ENCODE measurements around the gene ADH5.
"Not testable (repeated sequence)": the region's sequence is repeated elsewhere in the genome, so short reads cannot be mapped to it uniquely, and the experiment has no call there.

Gene ADH5

DNA sequence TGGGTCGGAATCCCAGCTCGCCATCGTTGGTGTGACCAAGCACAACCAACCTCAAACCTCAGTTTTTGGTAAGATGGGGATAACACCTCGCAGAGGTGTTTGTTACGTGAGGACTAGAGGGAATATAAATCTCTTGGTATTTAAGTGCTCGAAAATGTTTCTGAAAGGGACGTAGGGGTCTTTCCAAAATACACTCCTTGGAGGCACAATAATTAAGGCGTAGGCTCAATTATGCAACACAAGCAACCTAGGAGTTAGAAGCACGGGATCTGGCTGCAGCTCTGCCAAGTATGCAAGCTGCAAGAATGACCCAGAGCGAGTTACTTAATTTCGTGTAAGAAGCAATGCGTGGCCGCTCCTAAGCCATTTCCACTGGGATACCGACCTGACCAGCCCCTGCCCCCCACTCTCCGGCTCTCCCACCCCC lies 552 bp downstream of the ADH5 start:
- DNase-seq (ENCODE audit: low read depth in 1 of 2, low spot score in 1 of 2), result no peak

DNA sequence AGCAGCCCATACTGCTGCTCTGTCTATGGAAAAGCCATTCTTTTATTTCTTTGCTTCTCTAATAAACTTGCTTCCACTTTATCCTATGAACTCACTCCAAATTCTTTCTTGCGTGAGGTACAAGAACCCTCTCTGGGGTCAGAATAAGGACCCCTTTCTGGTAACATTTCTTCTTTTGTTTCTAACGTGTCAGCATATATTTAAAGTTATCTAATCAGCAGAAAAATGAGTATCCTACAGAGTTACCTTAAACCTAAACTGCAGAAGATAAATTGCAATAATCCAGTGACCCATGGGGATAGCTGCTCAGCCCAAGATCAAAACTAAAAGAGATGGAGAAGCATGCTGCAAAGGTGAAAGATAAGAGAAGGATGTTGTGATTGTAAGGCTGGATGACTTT lies 4.0 kb downstream of the ADH5 start:
- DNase-seq (ENCODE audit: low read depth in 1 of 2, low spot score in 1 of 2), result no peak

DNA sequence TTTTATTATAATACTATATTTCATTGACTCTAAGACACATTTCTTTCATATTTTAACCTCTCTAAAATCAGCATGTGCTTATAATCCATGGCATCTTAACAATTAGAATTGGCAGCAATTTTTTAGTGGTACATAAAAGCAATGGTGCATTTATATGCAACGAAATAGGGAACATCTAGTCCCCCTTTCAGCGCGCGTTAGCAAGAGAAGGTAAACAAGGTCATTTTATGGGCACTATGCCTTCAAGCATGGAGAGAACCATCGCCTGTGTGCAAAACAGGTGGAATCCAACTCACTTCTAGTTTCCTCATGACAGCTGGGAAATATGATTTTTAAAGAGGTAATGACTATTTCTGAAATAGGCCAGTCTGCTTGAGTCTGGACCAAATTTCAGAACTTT lies 6.4 kb downstream of the ADH5 start:
- DNase-seq (ENCODE audit: low read depth in 1 of 2, low spot score in 1 of 2), result no peak

DNA sequence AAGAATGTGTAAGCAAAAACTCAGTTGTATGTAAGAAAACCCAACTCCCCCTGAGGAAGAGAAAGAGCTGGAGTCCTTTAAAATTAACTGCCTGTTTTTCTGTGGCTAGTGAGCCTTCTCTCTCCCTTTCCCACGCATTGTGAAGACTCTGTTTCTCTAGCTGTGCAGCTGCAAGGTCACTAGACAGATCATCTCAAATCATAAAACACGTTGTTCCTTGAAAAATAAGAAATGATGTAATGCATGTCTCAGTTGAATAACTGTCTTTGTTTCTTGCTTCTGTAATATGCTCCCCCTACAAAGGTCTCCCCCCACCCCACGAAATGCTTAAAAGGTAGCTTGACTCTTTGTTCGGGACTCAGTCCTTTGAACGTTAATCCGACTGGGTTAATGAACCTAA lies 7.7 kb downstream of the ADH5 start:
- not testable (repeated sequence) for DNase-seq (ENCODE audit: low read depth in 1 of 2, low spot score in 1 of 2)

DNA sequence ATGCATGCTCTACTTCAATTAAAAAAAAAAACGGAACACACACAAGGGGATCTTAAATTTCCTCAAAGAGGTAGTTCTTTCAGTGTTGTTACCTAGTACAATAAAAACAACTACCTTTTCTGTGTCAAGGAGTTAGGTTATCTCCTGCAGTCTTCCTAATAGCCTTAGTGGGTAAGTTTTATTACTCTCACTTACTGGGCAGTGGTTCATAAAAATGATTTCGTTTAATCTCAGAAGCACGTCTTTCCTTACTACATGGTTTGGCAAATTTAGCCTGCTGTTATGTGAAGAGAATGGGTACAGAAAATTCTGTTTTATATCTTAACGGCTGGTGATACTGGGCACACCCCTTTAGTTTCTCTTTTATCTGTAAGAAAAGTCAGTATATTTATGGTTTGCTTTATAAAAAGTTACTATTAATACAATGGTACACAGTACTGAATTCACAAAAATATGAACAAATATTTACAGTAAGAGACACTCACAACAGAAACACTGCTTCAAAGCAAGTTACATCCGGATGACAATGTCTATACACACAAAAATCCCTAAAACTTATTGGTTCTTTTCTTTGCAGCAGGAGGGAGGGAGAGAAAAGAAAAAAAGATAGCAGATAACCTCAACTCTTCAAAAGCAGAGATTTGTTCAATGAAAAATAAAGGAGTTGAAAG lies 8.8 kb downstream of the ADH5 start:
- DNase-seq (ENCODE audit: low read depth in 1 of 2, low spot score in 1 of 2), result no peak

DNA sequence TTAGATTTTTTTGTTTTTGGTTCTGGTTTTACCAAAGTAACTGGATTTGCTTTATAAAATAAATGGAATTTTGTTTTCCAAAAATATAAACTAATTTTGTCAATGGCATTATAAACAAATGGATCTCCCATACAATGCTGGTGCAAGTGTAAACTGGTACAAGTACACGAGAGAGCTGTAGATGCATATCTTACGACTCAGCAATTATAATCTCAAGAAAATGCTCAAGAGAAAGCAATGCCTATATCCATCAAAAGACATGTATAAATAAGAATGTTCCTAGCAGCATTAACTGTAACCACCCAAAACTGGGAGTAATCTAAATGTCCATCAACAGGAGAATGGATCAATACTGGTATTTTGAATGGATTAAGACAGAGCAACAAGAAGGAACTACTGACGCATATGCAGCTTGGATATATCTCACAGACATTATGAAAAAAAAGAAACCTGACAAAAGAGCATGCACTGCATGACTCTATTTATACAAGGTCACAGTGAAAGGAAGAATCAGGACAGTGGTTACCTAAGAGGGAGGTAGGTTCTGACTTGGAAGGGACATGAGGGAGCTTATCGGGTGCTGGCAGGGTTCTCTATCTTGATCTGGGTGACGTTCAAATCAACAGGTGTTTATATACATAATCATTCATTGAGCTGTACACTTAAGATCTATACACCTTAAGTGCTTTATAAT lies 9.5 kb downstream of the ADH5 start:
- DNase-seq (ENCODE audit: low read depth in 1 of 2, low spot score in 1 of 2), result no peak

DNA sequence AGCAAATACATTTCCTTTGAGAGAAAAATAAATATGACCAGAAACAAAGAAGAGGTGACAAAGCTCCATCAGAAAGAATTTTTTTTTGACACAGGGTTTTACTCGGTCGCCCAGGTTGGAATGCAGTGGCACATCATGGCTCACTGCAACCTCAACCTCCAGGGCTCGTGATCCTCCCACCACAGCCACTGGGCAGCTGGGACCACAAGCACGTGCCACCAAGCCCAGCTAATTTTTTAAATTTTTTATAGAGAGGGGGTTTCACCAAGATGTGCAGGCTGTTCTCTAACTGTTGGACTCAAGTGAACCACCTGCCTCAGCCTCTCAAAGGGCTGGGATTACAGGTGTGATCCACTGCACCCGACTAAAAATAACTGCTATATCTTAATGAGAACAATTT lies 10.3 kb downstream of the ADH5 start:
- no peak for DNase-seq (ENCODE audit: low read depth in 1 of 2, low spot score in 1 of 2)

DNA sequence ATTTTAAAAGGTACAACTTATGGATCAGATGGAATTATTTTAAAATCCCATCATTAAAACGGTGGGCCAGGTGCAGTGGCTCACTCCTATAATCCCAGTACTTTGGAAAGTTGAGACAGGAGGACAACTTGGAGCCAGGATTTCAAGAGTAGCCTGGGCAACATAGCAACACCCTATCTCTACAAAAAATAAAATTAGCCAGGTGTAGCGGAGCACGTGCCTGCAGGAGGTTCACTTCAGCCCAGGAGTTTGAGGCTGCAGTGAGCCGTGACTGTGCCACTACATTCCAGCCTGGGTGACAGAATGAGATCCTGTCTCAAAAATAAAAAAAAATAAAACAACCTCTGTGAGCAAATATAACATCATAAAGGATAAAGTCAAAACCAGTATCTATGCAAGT lies 11.4 kb downstream of the ADH5 start:
- no peak for DNase-seq (ENCODE audit: low read depth in 1 of 2, low spot score in 1 of 2)

DNA sequence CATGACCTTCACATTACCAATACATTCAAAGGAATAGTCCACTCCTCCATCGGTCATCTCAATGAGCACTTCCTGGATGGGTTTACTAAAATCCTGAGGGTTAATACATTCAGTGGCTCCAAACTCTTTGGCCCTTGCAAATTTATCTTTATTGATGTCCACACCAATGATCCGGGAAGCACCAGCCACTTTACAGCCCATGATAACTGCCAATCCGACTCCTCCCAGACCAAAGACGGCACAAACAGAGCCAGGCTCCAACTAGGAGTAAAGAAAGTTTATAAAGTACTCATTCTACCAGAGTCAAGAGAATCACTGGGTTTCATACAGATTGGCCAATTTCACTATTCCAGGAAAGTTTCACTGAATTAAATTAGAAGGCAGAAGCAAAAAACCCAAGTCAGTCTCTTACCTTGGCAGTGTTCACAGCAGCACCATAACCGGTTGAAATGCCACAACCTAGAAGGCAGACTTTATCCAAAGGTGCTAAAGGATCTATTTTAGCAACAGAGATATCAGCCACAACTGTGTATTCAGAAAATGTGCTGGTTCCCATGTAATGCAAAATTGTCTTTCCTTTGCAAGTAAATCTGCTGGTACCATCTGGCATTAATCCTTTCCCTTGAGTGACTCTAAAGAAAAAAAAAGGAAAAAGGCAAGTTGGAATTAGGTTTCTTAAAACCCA lies 12.2 kb downstream of the ADH5 start:
- no peak for DNase-seq (ENCODE audit: low read depth in 1 of 2, low spot score in 1 of 2)

DNA sequence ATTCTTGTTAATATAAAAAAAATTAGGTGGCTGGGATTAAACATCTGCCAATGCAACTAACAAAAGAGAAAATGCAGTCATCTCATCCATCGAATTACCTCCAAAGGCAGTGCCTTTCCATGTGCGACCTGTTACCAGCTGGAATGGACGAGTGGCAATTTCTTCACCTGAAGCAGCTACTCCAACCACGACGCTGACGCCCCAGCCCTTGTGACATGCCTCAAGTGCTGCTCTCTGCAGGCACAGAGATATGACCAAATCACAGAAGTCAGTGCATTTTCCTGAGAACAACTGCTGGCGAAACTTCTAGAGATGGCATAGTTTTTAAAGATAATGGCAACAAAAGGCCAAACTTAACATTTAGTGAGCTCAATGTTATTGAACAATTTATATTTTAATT lies 13.8 kb downstream of the ADH5 start:
- no peak for DNase-seq (ENCODE audit: low read depth in 1 of 2, low spot score in 1 of 2)

DNA sequence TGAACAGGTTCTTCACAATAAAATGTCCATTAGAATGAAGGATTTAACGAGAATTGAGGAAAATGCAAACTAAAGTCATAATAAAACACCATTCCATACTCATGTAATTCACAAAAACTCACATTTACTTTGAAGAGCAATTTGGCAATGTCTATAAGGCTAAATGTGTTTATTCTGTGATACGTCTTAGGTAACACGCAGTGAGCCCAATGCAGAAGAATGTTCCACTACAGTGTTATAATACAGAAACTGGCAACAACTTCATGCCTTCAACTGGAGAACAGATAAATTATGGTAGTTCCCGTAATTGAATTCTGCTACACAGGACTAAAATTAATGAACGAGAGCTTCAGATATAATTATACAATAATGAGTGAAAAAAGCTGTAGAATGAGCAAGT lies 17.4 kb downstream of the ADH5 start:
- DNase-seq (ENCODE audit: low read depth in 1 of 2, low spot score in 1 of 2), result no peak

DNA sequence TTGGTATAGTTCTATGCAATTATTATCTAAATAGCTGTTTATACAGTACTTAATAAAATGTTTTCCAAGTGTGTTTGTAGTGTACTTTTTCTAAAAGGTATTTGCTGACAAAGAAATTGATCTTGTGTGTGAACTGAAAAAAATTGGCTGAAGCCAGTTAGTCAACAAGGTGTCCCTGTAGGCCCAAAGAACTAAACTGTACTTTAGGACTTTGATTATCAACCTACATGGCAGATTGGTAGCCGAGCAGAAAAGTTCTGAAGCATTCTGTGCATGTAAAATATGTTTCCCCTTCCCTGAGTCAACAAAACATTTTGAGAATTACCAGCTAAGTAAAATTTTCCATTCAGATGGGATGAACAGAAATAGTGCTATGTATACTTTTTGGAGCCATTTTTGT lies 21.0 kb downstream of the ADH5 start:
- no peak for DNase-seq (ENCODE audit: low read depth in 1 of 2, low spot score in 1 of 2)

DNA sequence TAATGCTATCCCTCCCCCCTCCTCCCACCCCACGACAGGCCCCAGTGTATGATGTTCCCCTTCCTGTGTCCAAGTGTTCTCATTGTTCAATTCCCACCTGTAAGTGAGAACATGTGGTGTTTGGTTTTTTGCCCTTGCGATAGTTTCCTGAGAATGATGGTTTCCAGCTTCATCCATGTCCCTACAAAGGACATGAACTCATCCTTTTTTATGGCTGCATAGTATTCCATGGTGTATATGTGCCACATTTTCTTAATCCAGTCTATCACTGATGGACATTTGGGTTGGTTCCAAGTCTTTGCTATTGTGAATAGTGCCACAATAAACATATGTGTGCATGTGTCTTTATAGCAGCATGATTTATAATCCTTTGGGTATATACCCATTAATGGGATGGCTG lies 23.1 kb downstream of the ADH5 start:
- not testable (repeated sequence) for DNase-seq (ENCODE audit: low read depth in 1 of 2, low spot score in 1 of 2)

DNA sequence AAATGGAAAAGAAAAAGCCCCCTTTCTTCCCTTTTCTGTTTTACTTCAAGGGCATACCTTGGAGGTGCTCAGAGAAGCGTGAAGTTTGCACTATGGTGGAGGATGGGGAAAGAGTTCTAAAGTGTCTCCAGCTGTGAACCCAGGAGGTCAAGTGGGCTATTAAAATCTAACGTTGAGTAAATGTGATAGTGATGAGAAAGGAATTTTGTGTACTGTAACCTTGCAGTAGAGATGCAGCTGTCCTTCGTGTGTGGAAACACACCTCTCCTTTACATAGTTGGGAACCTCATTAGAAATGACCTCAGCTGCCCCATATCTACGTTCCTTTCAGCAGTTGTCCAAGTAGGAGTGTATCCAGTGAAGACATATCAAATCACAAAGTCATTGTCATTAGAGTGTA lies 26.5 kb downstream of the ADH5 start:
- DNase-seq (ENCODE audit: low read depth in 1 of 2, low spot score in 1 of 2), result no peak

DNA sequence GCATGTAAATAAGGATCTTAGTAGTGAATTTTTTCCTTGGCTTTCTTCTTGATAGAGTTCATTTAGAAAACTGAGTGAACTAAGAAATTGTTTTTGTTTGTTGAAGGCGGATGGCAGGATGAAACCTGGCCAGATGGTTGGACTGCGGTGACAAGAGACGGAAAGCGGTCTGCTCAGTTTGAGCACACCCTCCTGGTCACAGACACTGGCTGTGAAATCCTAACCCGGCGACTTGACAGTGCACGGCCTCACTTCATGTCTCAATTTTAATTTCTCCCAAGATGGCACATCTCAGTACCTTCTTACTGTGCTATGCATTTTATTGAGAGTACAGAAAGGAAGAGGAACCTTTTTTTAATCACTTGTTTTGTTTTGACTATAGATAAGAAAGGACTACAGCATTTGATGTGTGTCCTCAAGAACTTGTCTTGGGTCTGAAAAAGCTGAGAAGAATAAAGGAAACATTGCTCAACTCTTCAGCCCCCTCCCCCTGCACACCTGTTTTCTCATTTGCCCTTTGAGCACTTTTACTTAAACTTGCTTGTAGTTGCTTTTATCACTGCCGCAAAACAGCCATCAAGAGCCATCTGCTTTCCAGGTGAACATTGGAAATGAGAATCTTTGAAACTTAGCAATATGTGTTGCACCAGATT lies 27.4 kb downstream of the ADH5 start:
- no peak for DNase-seq (ENCODE audit: low read depth in 1 of 2, low spot score in 1 of 2)

DNA sequence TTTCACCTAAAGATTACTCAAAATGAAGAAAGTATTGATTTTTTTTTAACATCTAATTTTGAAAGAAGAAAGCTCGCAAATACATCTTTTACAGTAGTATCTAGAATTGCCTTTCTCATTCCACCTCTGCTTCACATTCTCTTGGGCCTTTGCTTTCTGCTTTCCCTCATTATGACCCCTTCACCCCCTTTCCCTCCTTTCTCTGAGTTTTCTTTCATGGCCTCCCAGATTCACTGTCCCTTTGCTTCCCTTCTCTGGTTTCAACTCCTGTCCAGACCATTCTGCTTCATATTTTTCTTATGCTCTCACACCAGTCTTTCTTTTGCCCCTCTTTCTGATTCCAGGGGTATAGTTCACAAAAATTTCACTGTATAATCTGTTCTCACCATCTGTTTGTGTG lies 29.0 kb downstream of the ADH5 start:
- no peak for DNase-seq (ENCODE audit: low read depth in 1 of 2, low spot score in 1 of 2)

DNA sequence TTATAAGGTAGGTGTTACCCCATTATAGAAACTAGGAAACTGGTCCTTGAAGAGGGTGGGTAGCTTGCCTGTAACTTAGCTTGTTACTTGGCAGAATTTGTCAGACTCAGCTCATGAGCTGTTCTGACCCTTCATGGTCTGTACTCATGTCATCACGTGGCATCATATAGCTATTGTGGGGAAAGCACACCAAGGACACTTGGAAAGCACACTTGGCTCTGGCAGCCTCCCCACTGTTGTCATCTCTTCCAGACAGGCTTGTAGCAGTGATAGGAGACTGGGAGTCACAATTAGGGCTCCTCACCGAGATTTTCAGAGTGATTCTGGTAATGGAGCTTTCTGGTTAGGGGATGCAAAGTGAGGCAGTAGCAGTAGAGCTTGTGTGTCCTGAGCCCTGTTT lies 30.4 kb downstream of the ADH5 start:
- no peak for DNase-seq (ENCODE audit: low read depth in 1 of 2, low spot score in 1 of 2)

DNA sequence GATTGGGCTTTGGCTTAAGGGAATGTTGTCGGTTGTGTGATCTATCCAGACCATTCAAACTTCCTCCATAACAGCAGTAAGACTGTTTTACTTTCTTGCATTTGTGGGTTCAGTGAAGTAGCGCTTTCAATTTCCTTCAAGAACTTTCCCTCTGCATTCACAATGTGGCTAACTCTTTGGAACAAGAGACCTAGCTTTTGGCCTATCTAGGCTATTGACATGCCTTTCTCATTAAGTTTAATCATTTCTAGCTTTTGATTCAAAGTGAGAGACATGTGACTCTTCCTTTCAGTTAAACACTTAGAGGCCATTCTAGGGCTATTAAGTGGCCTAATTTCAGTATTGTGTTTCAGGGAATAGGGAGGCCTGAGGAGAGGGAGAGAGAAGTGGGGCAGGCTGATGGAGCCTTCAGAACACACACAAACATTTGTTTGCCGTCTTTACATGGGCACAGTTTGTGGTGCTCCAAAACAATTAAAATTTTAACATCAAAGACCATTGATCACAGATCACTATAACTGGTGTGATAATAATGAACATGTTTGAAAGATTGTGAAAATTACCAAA lies 34.1 kb downstream of the ADH5 start:
- DNase-seq (ENCODE audit: low read depth in 1 of 2, low spot score in 1 of 2), result no peak

DNA sequence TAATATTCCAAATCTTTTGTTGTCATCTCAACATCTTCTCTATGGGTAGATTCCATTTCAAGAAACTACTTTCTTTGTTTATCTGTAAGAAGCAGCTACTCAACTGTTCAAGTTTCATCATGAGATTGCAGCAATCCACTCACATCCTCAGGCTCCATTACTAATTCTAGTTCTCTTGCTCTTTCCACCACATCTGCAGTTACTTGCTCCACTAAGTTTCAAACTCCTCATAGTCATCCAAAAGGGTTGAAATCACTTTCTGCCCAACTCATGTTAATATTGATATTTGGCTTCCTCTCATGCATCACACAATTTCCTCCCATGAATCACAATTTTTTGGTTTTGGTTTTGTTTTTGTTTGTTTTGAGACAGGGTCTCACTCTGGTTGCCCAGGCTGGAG lies 35.7 kb downstream of the ADH5 start:
- DNase-seq (ENCODE audit: low read depth in 1 of 2, low spot score in 1 of 2), result no peak

DNA sequence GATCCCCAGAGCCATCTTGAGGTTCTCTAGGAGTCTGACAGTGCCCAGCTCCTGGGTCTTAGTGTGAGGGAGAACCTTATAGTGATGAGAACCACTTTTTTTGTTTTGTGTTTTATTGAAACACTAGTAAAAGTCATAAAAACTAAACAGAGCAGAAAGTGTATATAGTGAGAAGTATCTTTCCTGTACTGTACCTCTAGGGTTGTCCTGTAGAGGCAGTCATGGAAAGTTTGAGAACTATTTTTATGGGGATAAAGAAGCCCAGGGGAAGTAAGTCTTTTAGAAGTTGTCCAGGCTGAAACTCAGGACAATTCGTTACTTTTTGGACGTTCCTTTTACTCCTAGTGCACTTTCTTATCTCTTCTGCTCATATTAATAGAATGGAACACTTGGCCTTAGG lies 40.9 kb downstream of the ADH5 start:
- no peak for DNase-seq (ENCODE audit: low read depth in 1 of 2, low spot score in 1 of 2)

DNA sequence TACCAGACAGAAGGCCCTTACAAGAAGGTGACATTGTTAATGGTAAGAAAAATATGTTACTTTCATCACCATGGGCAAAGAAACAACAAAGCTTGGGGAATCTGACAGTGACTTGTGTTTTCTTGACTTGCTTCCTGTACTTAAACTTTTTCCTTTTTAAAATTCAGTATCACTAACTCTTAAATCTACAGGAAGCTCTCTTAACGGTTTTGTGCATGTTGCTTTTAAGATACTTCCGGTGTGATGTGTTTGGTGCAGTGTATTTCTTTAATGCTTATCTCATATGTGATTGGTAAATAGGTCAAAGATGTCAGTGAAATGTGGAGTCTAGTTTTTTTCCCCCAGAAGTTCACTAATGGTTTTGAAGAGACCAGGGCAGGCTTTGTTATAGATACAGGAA lies 45.2 kb downstream of the ADH5 start:
- no peak for DNase-seq (ENCODE audit: low read depth in 1 of 2, low spot score in 1 of 2)

DNA sequence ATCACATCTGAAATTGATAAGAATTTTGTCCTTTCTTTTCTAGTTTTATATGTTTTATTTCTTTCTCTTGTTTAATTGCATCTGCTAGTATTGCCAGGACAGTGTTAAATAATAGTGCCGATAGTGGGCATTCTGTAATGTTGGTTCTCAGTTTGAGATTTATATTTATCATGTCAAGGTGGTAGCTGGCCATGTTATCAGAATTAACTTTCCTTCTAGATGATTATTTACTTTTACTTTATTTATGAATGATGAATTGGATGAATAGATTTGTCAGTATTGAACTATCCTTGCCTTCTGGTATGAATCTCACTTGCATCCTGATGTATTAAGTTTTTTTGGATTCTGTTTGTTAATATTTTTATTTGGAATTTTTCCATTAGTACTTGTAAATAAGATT lies 50.4 kb downstream of the ADH5 start:
- no peak for DNase-seq (ENCODE audit: low read depth in 1 of 2, low spot score in 1 of 2)
